ENCODE measurements around the gene WWP2.
"Not testable (repeated sequence)": the region's sequence is repeated elsewhere in the genome, so short reads cannot be mapped to it uniquely, and the experiment has no call there.

The WWP2 gene

DNA sequence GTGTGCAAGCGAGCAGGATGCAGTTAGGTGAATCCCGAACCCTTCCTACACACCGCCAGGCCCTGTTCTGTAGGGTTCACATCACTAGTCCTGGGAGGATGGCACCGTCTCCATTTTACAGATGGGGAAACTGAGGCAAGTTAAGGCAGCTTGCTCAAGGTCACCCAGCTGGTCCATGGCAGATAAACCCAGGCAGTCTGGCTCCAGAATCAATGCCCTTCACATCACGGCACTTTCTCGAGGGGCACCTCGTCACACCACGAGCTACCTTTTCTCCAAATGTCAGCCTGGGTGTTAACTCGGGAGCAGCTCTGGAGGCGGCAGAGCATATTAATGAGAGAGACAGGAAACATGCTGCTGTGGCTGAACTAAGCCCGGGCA is 16.9 kb upstream of the WWP2 start:
- DNase-seq (ENCODE audit: low read depth in 1 of 2, low spot score in 1 of 2) = no peak

DNA sequence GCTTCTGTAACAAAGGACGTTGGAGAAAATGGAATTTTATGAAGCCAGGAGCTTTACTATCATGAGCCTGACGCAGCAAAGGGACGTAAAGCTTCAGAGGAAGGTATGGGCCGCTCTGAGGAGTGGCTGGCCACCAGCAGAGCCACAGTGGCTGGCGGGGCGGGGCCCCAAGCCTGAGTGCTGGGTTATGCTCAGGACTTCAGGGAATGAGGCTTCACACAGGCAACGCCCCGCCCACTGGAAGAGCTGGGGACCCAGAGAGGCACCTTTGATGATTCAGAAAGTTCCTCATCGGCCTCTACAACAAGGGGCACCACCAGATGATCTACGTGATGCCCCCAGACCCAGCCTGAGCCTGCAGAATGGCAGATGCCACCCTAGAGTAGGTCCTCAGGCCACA is 16.2 kb upstream of the WWP2 start:
- no peak for DNase-seq (ENCODE audit: low read depth in 1 of 2, low spot score in 1 of 2)

DNA sequence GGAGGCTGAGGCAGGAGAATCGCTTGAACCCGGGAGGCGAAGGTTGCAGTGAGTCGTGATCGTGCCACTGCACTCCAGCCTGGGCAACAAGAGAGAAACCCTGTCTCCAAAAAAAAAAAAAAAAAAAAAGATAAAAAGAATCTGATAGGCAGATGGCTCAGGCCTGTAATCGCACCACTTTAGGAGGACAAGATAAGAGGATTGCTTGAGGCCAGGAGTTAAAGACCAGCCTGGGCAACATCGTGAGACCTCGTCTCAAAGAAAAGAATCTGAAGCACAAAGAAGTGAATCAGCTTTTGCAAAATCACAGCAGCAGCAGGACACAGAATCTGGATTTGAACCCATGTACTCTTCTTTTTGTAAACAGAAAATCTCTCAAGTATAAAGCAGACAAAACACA is 15.0 kb upstream of the WWP2 start:
- DNase-seq (ENCODE audit: low read depth in 1 of 2, low spot score in 1 of 2) = no peak

DNA sequence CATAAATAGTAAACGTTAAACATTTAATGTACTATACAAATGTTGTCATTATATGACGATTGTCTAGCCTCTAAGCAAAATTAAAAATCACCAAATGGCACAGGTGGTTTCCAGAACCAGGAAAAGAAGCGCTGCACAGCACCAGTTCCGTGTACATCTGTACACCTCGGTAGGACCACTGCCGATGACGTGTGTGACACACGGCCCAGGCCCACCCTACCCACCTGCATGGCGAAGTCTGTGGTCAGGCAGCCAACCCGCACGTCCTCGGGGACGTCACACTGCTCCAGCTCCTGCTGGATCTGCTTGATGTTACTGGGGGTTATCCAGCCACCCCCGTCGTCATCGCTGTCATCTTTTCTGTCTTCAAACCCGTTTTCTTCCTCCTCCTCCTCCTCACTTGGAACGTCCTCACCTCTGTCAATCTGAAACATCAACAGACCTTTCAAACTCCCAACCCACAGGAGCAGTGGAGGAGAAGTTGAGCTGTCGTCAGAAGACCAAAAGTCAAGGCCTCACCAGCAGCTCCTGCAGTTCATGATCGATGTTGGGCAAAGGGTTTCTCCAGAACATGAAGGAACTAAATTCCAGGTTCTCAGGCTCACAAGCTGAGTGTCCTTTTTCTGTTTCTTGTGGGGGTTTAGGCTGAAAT is 13.3 kb upstream of the WWP2 start:
- no peak for DNase-seq (ENCODE audit: low read depth in 1 of 2, low spot score in 1 of 2)

DNA sequence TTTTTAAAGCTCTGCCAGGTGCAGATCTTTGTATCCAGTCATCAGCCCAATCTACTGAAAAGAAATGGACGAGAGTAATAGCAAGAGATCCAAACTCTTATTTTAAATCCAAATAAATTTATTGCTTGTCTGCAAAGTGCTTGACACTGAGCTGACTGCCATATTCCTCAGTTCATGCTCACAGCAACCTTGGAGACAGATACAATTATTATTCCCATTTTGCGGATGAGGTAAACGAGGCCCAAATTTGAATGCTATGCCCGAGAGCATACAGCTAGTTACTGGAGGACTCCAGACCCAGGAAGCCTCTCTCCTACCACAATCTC is 8.0 kb upstream of the WWP2 start:
- no peak for DNase-seq (ENCODE audit: low read depth in 1 of 2, low spot score in 1 of 2)

DNA sequence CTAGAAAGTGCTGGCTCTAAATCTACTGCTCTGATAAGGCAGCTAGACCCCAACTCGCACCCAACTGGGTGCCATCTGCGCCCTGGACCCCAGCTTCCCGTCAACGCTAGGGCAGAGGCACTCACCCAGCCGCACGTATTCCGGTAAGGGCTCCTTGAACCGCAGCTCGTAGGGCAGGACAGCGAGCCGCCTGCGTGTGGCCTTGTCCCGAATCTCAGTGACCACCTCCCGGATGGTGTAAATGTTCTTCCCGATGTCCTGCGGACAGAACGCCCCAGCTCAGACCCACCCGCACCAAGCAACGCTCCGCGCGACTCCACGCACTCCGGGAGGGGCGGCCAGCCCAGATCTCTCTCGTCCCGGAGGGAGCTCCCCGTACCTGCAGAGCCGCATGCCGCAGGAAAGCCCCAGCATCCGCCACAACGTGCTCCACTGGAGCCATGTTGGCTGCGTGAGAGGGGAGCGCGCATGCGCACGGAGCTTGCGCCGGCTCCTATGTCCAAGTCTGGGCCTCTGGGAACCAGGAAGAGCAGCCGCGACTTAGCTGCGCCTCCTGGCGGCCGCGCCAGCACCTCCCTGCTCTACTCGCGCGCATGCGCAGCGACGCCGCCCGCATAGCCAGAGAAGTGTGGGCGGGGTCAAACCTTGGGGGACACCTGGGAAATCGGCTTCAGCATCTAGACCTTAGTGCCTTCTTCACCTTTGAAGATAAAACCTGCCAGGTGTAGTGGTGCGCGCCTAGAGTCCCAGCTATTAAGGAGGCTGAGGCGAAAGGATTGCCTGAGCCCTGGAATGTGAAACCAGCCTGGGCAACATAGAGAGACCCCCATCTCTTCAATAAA is 7.4 kb upstream of the WWP2 start, which contains the start of gene NOB1:
TSS of gene NOB1 (minus strand) at position 458 of the 842 bp plus-strand sequence. CDS start at position 442, 16 bp downstream.
- DNase-seq (ENCODE audit: low read depth in 1 of 2, low spot score in 1 of 2) = peak; percentile 91 to 92

DNA sequence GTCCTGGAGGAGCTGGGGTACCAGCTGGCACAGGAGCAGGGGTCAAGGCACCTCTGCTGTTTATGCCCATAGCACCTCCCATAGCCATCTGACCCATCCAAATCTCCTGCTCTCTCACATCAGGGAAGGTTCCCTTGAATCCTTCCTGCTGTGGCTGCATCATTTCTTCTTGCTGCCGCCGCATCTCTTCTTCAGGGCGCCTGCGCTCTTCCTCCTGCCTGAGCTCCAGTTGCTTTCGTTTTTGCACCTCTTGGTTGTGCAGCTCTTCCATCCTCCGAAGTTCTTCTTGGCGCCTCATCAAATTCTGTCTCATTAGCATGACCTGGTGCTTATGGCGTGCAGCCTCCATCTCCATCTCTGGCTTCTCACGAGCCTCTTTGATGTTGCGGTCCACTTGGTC is 5.4 kb upstream of the WWP2 start:
- no peak for DNase-seq (ENCODE audit: low read depth in 1 of 2, low spot score in 1 of 2)

DNA sequence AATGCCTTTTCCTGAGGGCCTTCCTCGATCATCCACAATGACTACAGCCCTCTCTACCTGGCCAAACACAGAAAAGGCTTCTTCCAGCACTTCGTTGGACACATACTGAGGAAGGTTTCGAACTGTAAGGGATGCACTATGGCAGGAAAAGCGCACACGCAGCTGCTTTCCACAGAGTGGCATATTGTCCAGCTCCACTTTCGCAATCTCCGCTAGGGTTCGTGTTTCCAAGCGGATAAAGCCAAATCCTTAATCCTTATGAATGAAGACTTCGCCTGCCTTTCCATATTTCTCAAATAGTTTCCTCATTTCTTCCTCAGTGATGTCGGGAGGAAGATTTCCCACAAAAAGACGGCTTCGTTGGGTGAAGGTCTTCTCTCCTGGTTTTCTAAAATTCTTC is 4.8 kb upstream of the WWP2 start:
- not testable (repeated sequence) for DNase-seq (ENCODE audit: low read depth in 1 of 2, low spot score in 1 of 2)

DNA sequence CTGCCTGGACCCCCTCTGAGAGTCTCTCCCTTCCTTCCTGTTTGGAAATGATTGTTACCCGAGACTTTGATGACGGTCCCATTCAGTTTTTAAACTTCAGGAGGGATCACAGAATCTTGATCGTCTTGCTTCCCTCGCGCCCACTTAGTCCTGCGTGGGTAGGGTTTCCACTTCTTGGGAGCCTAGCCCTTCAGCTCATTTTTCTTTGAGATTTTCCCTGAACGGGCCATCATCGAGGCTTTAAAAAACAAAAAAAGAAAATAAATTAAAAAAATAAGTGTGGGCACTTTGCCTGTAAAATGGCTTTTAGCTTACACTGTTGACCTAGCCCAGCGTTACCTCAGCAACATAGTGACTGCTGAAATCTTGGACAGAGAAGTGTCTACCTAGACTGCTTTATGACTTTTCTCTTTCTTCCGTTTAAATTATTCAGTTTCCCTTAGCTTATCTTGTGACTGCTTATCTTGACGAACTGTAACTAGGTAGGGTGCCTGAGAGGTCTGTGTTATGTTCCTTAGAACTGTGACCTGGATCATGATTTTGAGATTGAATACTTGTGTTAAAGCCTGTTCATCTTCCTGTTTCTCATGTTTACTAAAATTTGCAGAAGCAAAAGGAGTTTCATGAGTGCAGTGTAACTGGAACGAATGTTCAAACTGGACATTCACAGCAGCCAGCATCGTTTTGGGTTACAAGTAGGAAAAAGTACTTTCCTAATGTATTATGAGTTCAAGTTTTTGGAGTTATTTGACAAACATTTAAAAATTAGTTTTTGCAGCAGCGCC is 874 bp downstream of the WWP2 start:
- no peak for DNase-seq (ENCODE audit: low read depth in 1 of 2, low spot score in 1 of 2)

DNA sequence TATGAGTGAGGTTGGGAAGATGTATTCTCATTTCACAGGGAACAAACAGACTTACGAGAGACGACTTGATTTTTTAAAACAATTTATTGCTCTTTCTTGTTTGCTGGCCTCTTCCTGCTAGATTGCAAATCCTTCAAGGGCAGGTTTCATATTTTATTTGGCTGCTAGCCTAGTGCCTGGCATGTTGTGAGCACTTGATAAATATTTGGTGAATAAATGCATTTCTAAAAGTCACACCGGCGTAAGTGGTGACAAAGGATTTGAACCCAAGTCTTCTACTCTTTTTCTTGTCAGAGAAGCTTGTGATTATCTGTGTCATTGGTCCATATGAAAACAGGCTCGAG is 1.4 kb downstream of the WWP2 start:
- DNase-seq (ENCODE audit: low read depth in 1 of 2, low spot score in 1 of 2) = no peak

DNA sequence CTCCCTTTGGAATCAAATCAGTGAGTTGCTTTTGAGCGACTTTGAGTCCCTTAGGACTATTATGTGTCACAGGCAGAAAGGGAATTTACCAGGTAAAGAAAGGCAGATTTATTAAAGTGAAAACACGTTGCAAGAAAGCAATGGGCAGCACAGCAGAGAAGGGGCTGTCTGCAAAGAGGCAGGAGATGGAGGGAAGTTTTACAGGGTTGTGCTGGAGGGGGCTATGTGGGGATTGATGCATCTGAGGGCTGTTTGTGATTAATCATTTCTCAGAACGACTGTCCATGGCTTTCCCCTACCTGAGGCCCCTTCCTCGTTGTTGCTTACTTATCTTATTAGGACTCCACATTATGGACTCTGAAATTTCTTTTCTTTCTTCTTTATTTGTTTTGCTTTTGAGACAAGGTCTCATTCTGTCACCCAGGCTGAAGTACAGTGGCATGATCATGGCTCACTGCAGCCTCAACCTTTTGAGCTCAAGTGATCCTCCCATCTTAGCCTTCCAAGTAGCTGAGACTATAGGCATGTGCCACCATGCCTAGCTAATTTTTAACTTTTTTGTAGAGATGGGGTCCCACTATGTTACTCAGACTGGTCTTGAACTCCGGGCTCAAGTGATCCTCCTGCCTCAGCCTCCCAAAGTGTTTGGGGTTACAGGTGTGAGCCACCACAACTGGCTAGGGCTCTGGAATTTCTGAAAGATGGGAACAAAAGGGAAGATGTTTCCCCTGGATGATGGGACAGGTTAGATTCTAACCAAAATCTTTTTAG is 5.5 kb downstream of the WWP2 start:
- no peak for DNase-seq (ENCODE audit: low read depth in 1 of 2, low spot score in 1 of 2)

DNA sequence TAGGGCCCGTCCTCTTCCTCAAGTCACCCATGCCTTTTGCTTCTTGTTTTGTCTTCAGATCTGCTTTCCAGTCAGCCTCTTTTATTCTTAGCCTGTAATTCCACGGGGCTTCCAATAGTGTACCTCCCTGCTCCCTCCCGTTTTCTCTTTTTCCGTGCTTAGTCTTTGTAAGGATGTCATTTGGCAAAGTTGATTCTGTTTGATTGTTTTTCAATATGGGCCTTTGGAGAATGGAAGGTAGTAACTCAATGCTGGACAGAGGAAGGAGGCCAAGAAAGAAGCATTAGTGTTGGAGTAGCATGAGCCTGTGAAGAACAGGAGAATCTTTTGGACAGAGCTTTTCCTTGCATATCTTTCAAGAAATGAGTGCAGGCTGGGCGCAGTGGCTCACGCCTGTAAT is 6.5 kb downstream of the WWP2 start:
- DNase-seq (ENCODE audit: low read depth in 1 of 2, low spot score in 1 of 2) = no peak

DNA sequence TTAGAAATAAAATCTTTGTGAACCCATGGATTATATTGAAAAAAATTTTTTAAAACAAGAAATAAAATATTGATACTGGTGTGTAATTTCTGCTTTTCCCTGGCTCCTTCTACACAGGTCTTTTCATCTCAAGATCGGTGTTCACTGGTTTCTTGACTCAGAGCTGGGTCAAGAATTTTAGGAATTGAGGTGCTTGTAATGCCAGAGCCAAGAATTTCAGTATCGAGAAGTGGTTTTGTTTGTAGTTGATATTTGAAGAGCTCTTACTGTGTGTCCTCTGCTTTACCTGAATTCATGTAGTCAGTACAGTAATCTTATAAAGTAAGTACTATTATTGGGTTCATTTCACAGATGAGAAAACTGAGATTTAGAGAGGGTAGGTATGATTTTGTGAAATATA is 7.3 kb downstream of the WWP2 start:
- no peak for DNase-seq (ENCODE audit: low read depth in 1 of 2, low spot score in 1 of 2)

DNA sequence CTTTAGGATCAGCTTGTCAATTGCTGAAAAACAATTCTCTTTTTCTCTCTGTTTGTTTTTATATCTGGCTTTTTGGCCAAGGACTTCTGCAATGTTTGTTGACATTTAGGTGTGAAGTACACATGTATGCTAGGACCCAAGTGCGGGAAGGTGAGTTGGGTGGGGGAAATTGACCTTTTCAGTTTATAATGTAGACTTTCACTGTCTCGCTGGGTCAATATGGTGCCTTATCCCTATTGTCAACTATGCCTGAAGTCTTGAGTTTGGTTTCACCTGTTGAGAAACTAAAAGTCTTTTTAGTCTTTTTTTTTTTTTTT is 9.5 kb downstream of the WWP2 start:
- DNase-seq (ENCODE audit: low read depth in 1 of 2, low spot score in 1 of 2) = no peak

DNA sequence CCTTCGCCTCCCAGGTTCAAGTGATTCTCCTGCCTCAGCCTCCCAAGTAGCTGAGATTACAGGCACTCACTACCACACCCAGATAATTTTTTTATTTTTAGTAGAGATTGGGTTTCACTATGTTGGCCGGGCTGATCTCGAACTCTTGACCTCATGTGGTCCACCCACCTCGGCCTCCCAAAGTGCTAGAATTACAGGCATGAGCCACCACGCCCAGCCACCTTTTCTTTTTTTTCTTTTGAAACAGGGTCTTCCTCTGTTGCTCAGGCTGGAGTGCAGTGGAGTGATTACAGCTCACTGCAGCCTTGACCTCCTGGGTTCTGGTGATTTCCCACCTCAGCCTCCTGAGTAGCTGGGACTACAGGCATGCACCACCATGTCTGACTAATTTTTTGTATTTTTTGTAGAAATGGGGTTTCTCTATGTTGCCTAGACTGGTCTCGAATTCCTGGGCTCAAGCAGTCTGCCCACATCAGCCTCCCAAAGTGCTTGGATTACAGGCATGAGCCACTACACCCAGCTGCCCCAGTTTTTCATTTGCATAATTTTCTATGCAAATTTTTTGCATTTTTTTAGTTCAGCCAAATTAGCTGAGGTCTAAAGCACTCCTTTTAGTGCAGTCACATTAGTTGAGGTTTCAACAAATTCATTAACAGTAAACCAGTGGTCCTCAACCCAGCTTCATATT is 11.3 kb downstream of the WWP2 start:
- no peak for DNase-seq (ENCODE audit: low read depth in 1 of 2, low spot score in 1 of 2)

DNA sequence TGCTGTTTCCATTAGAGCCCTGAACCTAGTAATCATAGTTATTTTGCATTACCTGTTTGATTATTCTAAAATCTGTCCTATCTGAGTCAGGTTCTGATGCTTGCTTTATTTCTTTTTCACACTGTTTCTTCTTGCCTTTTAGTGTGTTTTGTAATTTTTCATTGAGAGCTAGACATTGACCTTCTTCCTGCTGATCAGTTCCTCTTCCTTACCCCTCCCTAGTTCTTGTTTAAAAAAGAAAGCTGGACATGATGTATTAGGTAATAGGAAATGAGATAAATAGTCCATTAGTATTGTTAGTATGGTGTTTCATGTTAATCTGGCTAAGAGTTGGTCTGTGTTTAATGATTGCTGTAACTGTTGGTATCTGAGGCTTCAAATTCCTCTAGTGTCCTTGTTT is 13.4 kb downstream of the WWP2 start:
- DNase-seq (ENCODE audit: low read depth in 1 of 2, low spot score in 1 of 2) = no peak

DNA sequence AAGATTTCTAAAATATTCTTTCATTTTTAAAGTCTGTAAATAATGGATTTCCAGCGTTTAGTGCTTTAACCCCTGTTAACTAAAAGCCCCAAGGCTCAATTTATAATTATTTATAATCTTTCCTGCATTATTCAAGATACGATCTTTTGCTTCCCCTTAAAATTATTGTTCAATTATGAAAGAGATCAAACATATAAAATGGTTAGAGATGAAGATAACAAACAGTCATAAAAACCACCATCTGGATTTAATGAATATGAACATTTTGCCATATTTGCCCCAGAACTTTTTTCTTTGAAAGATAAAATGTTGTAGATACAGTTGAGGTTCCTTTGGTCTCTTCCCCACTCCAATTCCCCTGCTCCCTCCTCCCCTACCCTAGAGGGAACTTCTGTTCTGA is 17.6 kb downstream of the WWP2 start:
- DNase-seq (ENCODE audit: low read depth in 1 of 2, low spot score in 1 of 2) = no peak

DNA sequence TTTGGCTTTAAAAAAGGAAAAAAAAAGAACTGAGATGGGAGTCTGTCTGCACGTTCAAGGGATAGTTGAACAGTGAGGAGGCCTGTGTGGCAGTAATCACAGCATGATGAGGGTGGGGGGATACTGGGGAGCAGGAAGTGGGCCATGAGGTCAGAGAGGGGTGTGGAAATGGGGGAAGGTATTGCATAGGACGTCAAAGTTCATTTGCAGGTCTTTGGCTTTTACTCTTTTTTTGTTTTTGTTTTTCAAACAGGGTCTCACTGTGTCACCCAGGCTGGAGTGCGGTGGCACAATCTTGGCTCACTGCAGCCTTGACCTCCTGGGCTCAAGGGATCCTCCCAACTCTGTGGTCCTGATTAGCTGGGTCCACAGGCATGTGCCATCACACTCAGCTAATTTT is 19.0 kb downstream of the WWP2 start:
- DNase-seq (ENCODE audit: low read depth in 1 of 2, low spot score in 1 of 2) = no peak

DNA sequence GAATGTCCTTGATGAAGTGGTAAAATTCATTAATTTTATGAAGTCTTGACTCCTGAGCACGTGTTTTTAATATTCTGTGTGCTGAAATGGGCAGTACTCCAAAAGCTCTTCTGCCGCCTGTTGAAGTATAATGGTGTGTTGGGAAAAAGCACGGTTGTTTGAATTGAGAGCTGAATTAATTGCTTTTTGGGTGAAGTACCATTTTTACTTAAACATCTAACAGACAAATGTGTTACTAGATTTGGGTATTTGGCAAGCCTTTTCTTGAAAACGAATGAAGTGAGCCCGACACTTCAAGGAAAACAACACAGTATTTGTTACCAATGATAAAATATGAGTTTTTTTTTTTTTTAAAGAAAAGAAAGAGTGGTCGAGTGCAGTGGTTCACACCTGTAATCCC is 22.5 kb downstream of the WWP2 start:
- no peak for DNase-seq (ENCODE audit: low read depth in 1 of 2, low spot score in 1 of 2)

DNA sequence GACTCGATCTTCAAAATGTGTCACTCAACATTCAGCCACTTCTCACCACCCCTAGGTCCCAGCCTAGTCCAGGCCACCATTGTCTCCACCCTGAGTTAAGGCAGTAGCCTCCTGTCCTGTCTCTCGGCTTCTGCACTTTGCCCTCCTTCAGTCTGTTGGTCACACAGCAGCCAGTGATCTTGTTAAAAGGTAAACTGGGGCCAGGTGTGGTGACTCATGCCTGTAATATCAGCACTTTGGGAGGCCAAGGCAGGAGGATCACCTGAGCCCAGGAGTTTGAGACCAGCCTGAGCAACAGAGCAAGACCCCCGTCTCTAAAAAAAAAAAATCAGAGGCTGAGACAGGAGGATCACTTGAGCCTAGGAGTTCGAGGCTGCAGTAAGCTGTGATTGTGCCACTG is 25.8 kb downstream of the WWP2 start:
- no peak for DNase-seq (ENCODE audit: low read depth in 1 of 2, low spot score in 1 of 2)

DNA sequence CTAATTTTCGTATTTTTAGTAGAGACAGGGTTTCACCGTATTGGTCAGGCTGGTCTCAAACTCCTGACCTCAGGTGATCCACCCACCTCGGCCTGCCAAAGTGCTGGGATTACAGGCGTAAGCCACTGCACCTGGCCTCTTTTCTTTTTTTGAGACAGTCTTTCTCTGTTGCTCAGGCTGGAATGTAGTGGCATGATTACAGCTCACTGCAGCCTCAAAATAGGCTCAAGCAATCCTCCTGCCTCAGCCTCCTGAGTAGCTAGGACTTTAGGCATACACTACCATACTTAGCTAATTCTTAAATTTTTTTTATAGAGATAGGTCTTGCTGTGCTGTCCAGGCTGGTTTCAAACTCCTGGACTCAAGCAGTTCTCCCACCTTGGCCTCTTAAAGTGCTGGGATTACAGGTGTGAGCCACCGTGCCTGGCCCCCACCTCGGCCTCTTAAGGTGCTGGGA is 29.3 kb downstream of the WWP2 start:
- not testable (repeated sequence) for DNase-seq (ENCODE audit: low read depth in 1 of 2, low spot score in 1 of 2)

Measured in activated CD4-positive, alpha-beta T cell treated with anti-CD3 and anti-CD28 coated beads, Interleukin-2, amount 50 U/mL, for 24 hours (primary cell).